ENCODE measurements around the gene DGKK.

DGKK gene

DNA sequence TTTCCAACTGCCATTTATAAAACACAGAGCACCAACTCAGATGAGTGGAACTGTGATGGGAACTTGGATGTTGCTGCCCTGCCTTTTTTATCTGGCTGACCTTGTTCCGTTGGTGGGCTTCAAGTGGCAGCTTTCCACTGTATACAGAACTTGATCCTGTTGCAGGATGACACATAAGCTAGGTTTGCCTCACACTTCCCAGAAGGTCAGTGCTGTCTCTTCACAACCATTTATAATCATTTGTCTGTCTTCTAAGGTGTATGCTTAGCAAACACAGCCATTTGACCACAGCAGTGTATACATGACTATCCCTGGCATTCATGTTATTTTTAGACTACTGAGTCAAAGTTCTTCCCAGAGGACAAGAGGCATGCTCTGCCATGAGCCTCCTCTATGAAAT, 20.3 kb downstream of the DGKK start:
- no peak for DNase-seq (ENCODE audit: low read depth)
- TF ChIP-seq, protein P1, sequence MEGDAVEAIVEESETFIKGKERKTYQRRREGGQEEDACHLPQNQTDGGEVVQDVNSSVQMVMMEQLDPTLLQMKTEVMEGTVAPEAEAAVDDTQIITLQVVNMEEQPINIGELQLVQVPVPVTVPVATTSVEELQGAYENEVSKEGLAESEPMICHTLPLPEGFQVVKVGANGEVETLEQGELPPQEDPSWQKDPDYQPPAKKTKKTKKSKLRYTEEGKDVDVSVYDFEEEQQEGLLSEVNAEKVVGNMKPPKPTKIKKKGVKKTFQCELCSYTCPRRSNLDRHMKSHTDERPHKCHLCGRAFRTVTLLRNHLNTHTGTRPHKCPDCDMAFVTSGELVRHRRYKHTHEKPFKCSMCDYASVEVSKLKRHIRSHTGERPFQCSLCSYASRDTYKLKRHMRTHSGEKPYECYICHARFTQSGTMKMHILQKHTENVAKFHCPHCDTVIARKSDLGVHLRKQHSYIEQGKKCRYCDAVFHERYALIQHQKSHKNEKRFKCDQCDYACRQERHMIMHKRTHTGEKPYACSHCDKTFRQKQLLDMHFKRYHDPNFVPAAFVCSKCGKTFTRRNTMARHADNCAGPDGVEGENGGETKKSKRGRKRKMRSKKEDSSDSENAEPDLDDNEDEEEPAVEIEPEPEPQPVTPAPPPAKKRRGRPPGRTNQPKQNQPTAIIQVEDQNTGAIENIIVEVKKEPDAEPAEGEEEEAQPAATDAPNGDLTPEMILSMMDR (conservative IDR thresholded peaks at IDR 0.05; ENCODE audit: low read length): no peak
- no peak overlapping the region for H3K4me3 ChIP-seq (ENCODE audit: low read length)

DNA sequence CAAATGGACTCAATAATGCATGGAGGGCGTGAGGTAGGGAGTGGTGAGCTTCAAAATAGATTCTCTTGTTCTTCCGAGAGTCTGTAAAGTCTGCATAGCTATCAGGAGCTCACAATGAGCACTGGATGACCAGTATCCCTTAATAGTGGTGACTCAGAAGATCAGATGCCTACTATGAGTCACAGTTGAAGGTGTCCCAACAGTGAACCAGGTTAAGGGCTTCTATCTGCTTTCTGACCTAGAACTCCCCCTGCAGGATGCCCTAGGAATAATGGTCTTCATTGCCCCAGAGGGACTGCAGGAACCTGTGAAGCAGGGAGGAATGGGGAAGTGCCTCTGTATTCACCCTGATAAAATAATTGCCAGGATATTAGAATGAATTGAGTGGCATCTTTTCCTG, 22.1 kb downstream of the DGKK start:
- no peak overlapping the region for H3K4me3 ChIP-seq (ENCODE audit: low read length)
- DNase-seq (ENCODE audit: low read depth): no peak
- TF ChIP-seq, protein P1 (conservative IDR thresholded peaks at IDR 0.05; ENCODE audit: low read length): no peak

DNA sequence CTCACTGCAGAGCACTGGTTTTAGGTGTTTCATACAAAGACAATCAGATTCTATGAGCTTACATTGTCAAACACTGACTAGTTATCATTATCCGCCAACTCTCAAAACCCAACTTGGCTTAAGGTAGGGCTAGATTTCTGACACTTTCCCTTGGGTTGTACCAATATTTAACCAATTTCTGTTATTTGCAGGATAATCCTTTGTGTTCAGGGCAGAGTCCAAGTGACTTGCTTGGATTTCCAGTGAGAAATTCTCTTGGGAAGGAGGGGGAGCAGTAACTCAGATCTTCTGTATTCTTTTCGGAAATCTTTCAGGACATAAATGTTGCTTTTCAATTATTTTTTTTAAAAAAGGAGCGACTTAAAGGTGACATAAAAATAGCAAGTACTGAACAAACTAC, 23.1 kb downstream of the DGKK start:
- TF ChIP-seq, protein P1 (conservative IDR thresholded peaks at IDR 0.05; ENCODE audit: low read length): no peak
- H3K4me3 ChIP-seq (ENCODE audit: low read length): no peak overlapping the region

DNA sequence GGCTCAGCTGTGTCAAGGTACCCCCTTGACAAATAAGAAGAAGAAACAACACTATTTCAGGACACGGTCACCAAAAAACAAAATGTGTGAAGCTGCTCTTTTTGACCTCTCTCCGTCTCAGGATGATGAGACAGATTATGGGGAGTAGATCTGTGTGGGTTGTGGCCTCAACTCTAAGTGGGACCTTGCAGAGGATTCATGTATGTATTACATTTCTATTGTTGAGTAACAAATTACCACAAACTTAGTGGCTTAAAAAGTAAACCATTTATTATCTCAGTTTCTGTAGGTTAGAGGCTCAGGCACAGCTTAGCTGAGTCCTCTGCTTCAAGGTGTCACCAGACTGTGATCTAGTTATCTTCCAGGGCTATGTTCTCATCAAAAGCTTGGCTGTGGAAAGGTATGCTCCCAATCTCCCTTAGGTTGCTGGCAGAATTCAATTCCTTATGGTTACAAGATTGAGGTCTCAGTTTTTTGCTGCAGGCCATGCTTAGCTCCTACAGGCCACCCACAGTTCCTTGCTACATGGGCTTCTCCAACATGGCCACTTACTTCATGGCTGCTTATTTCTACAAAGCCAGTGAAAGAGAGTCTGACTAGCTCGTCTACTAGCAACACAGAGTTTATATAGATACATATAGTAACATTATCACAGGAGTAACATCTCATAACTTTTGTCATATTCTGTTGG, 28.1 kb downstream of the DGKK start:
- DNase-seq (ENCODE audit: low read depth): no peak
- TF ChIP-seq, protein P1 (conservative IDR thresholded peaks at IDR 0.05; ENCODE audit: low read length): no peak

More for the DNA sequence above, 23.1 kb downstream of the DGKK start:
- DNase-seq (ENCODE audit: low read depth): no peak

DNA sequence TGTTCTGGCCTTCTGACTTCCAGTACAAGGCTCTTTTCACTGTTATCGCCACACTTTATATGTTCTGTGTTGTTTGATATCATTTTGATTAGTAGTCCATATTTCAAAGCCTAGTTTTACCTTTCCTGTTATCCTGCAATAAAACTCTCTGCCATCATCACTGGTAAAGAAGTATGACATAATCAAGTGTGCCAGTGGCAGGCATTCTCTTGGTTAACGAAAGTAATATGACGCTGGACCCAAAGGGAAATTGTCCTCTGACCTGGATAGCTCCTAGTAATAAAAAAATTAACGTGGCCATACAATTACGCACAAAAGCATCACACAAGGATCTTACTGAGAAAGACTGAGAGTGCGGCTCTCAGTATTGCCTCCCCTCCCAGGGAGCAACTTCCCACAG, 33.8 kb downstream of the DGKK start:
- no peak for DNase-seq (ENCODE audit: low read depth)
- no peak overlapping the region for H3K4me3 ChIP-seq (ENCODE audit: low read length)
- TF ChIP-seq, protein P1 (conservative IDR thresholded peaks at IDR 0.05; ENCODE audit: low read length): no peak

More for the DNA sequence above, 28.1 kb downstream of the DGKK start:
- H3K4me3 ChIP-seq (ENCODE audit: low read length): no peak overlapping the region

DNA sequence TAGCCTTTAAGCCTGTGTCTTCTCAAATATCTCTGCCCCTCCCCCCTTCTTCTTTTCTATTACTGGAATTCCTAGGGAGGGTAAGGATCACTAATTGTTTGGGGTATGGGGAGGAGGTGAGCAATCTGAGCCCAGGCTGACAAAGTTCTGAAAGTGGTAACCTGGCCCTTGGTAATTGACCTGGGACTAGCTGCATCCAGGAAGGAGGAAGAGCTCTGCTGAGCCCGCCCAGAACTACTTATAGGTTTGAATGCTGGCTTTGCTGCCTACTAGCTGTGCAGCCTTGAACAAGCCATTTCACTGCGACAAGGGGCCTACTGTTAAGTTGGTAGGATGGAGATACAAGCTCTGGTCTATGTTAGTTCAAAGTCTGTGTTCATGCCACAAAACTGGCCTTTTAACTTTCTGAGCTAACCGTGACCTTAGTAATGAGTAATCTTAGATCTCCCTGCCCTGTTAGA, 37.8 kb downstream of the DGKK start:
- no peak for DNase-seq (ENCODE audit: low read depth)
- TF ChIP-seq, protein P1 (conservative IDR thresholded peaks at IDR 0.05; ENCODE audit: low read length): no peak
- H3K4me3 ChIP-seq (ENCODE audit: low read length): no peak overlapping the region

DNA sequence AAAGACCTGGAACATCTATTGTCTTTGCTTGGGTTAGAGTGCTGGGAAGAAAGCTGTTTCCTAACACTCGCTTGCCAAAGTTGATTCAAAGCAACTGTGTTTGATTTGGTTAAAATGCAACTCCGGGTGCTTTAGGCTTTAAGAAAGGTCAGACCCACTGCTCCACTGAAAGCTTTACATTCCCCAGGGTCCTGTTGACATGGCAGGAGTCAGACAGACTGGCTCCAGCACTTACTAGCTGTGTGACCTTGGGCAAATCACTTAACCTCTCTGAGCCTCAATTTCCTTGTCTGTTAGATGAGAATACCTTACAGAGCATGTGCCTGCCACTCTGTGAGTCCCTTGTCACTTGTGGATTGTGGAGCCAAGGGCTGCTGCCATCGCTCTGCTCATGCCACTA, 39.0 kb downstream of the DGKK start:
- DNase-seq (ENCODE audit: low read depth): no peak
- TF ChIP-seq, protein P1 (conservative IDR thresholded peaks at IDR 0.05; ENCODE audit: low read length): no peak
- no peak overlapping the region for H3K4me3 ChIP-seq (ENCODE audit: low read length)
